ENCODE data around the gene NTHL1.

Gene NTHL1

DNA sequence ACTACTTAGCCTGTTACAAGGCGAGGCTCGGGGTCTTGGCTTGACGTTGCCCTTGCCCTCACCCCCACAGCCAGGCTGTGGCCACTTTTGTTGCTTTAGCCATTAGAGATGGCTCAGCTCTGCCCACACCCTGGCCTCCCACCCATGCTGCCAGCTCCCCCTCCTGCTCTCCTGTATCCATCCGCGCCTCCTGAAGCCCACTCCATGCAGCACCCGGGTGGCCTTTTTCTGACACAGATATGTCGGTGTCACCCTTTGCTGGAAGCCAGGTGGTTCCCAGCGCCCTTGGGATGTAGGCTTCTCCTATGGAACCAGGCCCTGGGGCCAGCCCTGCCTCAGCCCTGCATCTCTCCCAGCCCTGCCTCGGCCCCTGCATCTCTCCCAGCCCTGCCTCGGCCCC lies 9.8 kb upstream of the NTHL1 start:
- TF ChIP-seq CTCF (conservative IDR thresholded peaks at IDR 0.05; ENCODE audit: low read depth, low read length): no peak
- DNase-seq (ENCODE audit: low read depth): no peak
- no peak overlapping the region for H3K4me3 ChIP-seq (ENCODE audit: low read depth, low read length)

GRCh38 chr16:2056681-2057407 lies 9.2 kb upstream of the NTHL1 start:
- peak; percentile 26 for TF ChIP-seq CTCF (conservative IDR thresholded peaks at IDR 0.05; ENCODE audit: low read depth, low read length)
- DNase-seq (ENCODE audit: low read depth): no peak
- H3K4me3 ChIP-seq (ENCODE audit: low read depth, low read length): no peak overlapping the region

GRCh38 chr16:2056077-2056476 lies 8.4 kb upstream of the NTHL1 start:
- TF ChIP-seq CTCF (conservative IDR thresholded peaks at IDR 0.05; ENCODE audit: low read depth, low read length): peak; percentile 46
- peak; percentile 41 for DNase-seq (ENCODE audit: low read depth)
- H3K4me3 ChIP-seq (ENCODE audit: low read depth, low read length): no peak overlapping the region

- H3K4me3 ChIP-seq (ENCODE audit: low read depth, low read length): no peak overlapping the region
- TF ChIP-seq CTCF (conservative IDR thresholded peaks at IDR 0.05; ENCODE audit: low read depth, low read length): no peak
- DNase-seq (ENCODE audit: low read depth): no peak
These were observed 7.1 kb upstream of the NTHL1 start for GRCh38 chr16:2054543-2055245.

DNA sequence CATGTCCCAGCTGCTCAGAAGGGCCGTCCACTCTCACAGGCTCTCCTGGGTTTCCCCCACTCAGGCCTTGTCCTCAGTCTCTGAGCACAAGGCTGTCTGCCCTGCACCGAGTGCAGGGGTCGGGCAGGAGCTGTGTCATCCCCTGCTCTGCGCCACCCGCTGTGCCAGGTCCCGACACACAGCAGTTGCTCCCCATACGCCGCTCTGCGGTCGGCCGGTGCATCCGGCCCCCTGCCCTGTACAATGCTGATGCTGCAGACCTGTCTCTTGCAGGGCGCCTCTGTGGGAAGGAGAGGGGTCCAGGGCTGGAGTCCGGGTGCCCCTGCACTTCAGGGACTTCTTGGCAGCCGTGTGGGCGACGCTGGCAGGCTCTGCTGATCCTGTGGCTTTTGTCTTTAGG lies 6.3 kb upstream of the NTHL1 start:
- DNase-seq (ENCODE audit: low read depth): peak; percentile 73
- no peak for TF ChIP-seq CTCF (conservative IDR thresholded peaks at IDR 0.05; ENCODE audit: low read depth, low read length)
- H3K4me3 ChIP-seq (ENCODE audit: low read depth, low read length): no peak overlapping the region

DNA sequence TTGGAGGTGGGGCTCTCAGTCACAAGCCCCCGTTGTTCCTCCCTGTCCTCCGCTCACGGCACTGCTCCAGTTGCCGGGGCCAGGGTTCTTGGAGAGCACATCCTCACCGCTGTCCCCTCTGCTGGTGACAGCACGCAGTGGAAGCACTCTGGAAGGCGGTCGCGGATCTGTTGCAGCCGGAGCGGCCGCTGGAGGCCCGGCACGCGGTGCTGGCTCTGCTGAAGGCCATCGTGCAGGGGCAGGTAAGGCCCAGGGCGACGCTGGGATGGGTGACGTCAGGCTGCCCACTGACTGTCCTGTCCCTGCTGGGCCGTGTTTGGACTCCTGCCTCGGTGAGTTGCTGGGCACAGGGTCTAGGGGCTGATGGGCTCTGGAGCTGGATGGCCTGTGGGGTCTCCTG lies 5.6 kb upstream of the NTHL1 start:
- DNase-seq (ENCODE audit: low read depth): no peak

More for the DNA sequence above, 5.6 kb upstream of the NTHL1 start:
- no peak overlapping the region for H3K4me3 ChIP-seq (ENCODE audit: low read depth, low read length)
- no peak for TF ChIP-seq CTCF (conservative IDR thresholded peaks at IDR 0.05; ENCODE audit: low read depth, low read length)

Data from choroid plexus epithelial cell (primary cell).